HCT116 (cell line): ENCODE data around the gene ABHD16B. TPM values are rescaled to one million over a fixed set of nuclear protein-coding genes. Genes with fewer than 3 reads are reported as not detected.

Experiments
- ATAC-seq: fragments of 200-7000 bp; cut with Tn5 transposase; 2 replicates; pipeline ENCODE4 v1.9.1; 2020; ENCODE audit warnings: mild to moderate bottlenecking, moderate library complexity
- BruUV-seq: library from RNA; stranded (reverse); fragments of 400-500 nt; replicated peaks from 2 replicates; lab custom pipeline; 2021; lab: Mats Ljungman, UMichigan
- CTCF ChIA-PET: fragments of 300-600 bp; sonication (Branson Sonifier 250); formaldehyde crosslinking; loops from one replicate; lab custom pipeline; 2021; ENCODE audit warnings: antibody characterized with exemption; lab: Charles Lee
- POLR2A ChIA-PET: fragments of 300-600, 350-600 bp; sonication (Branson Sonifier 250); formaldehyde crosslinking; loops from one replicate; lab custom pipeline; 2021; ENCODE audit warnings: antibody characterized with exemption; lab: Charles Lee
- RAD21 ChIA-PET, 2 experiments: fragments of 300-600 bp; sonication (Branson Sonifier 250); formaldehyde crosslinking; loops; one replicate each; lab custom pipeline; 2023; ENCODE audit warnings: low total read pairs in 2 of 2; ENCODE audit not compliant: uncharacterized antibody in 2 of 2, unreplicated experiment in 2 of 2, low non-redundant PET in 1 of 2; lab: Charles Lee
- DNase-seq: peaks from one replicate; pipeline ENCODE4 v3.0.0-alpha.2; 2010; ENCODE audit warnings: low read depth, low spot score
- H2AFZ ChIP-seq: fragments of 200-600 bp; shearing (Covaris generic), sonication (generic); 2 replicates; pipeline ENCODE4 v1.6.1; 2017; ENCODE audit warnings: low read depth, mixed run types, mixed read lengths, antibody characterized with exemption, low read length; ENCODE audit not compliant: poor library complexity, severe bottlenecking
- H3K27ac ChIP-seq: 2 replicates; pipeline ENCODE4 v1.5.1; 2012; ENCODE audit warnings: low read depth, low read length
- H3K27me3 ChIP-seq: fragments of 200-600 bp; sonication (generic); 2 replicates; pipeline ENCODE4 v1.6.1; 2016; ENCODE audit warnings: mixed run types, low read length, mixed read lengths; ENCODE audit not compliant: insufficient read depth
- H3K36me3 ChIP-seq, 2 experiments: fragments of 200-500 bp in 1 of 2; fragments of 200-600 bp in 1 of 2; sonication (Bioruptor generic) in 1 of 2; sonication (generic) in 1 of 2; 2 replicates each; pipeline versions ENCODE4 v1.5.1 to v1.6.1; 2014 to 2016; ENCODE audit warnings: low read length in 2 of 2, inconsistent platforms in 1 of 2, mixed read lengths in 1 of 2, mixed run types in 1 of 2; ENCODE audit not compliant: insufficient read depth in 2 of 2, control insufficient read depth in 1 of 2
- H3K4me1 ChIP-seq, 2 experiments: fragments of 200-600 bp in 1 of 2; sonication (generic) in 1 of 2; 2 replicates each; pipeline versions ENCODE4 v1.5.1 to v1.6.1; 2012 to 2017; ENCODE audit warnings: low read length in 2 of 2, inconsistent platforms in 1 of 2, mild to moderate bottlenecking in 1 of 2, mixed read lengths in 1 of 2, mixed run types in 1 of 2, moderate library complexity in 1 of 2; ENCODE audit not compliant: insufficient read depth in 2 of 2, control insufficient read depth in 1 of 2
- H3K4me2 ChIP-seq: fragments of 200-600 bp; sonication (generic); 2 replicates; pipeline ENCODE4 v1.6.1; 2017; ENCODE audit warnings: mixed run types, low read length, mixed read lengths
- H3K4me3 ChIP-seq, 2 experiments: fragments of 200-600 bp in 1 of 2; sonication (generic) in 1 of 2; replicated peaks in 1 of 2; 2 replicates each; pipeline ENCODE4 v1.5.1; 2011 to 2016; ENCODE audit warnings: low read length in 2 of 2, control low read depth in 1 of 2, low read depth in 1 of 2, mild to moderate bottlenecking in 1 of 2, mixed read lengths in 1 of 2, mixed run types in 1 of 2
- H3K79me2 ChIP-seq: fragments of 200-600 bp; sonication (generic); 2 replicates; pipeline ENCODE4 v1.6.1; 2017; ENCODE audit warnings: mild to moderate bottlenecking, mixed run types, low read length, moderate library complexity, mixed read lengths; ENCODE audit not compliant: insufficient read depth
- H3K9ac ChIP-seq: fragments of 200-600 bp; sonication (generic); 2 replicates; pipeline ENCODE4 v1.6.1; 2016; ENCODE audit warnings: low read length, mixed read lengths
- H3K9me2 ChIP-seq: fragments of 200-600 bp; sonication (generic), shearing (Covaris generic); 2 replicates; pipeline ENCODE4 v1.6.1; 2017; ENCODE audit warnings: mixed run types, mild to moderate bottlenecking, moderate library complexity; ENCODE audit not compliant: insufficient read depth
- H3K9me3 ChIP-seq, 2 experiments: fragments of 200-500 bp in 1 of 2; fragments of 200-600 bp in 1 of 2; sonication (Bioruptor generic) in 1 of 2; sonication (generic) in 1 of 2; 2 replicates each; pipeline ENCODE4 v1.6.1; 2014 to 2017; ENCODE audit warnings: low read length in 2 of 2, mixed read lengths in 2 of 2, inconsistent platforms in 1 of 2, low read depth in 1 of 2, mild to moderate bottlenecking in 1 of 2, mixed run types in 1 of 2, moderate library complexity in 1 of 2; ENCODE audit not compliant: control insufficient read depth in 1 of 2, insufficient read depth in 1 of 2
- H4K20me1 ChIP-seq: fragments of 200-600 bp; sonication (generic), shearing (Covaris generic); 2 replicates; pipeline ENCODE4 v1.6.1; 2017; ENCODE audit warnings: mixed run types, mild to moderate bottlenecking, moderate library complexity; ENCODE audit not compliant: insufficient read depth
- CTCF ChIP-seq, 3 experiments: fragments of 200-600 bp in 1 of 3; sonication (generic) in 1 of 3; IDR thresholded peaks in 2 of 3; conservative IDR thresholded peaks in 1 of 3; 2 replicates each; pipeline ENCODE4 v1.5.1; 2012 to 2017; ENCODE audit warnings: low read depth in 2 of 3, low read length in 2 of 3, antibody characterized with exemption in 1 of 3, borderline replicate concordance in 1 of 3, control low read depth in 1 of 3, mild to moderate bottlenecking in 1 of 3, mixed read lengths in 1 of 3, mixed run types in 1 of 3, moderate library complexity in 1 of 3; ENCODE audit not compliant: insufficient read depth in 1 of 3
- SRF ChIP-seq: IDR thresholded peaks from 2 replicates; pipeline ENCODE4 v1.6.1; 2012; ENCODE audit warnings: low read depth
- ZFX ChIP-seq: fragments of 450-650 bp; IDR thresholded peaks from 2 replicates; pipeline ENCODE4 v1.6.1; 2017
- intact Hi-C: fragments of 100-400 bp; cut with micrococcal nuclease; formaldehyde crosslinking; loops from 2 replicates; pipeline ENCODE4 v1.10.0; 2022
- total RNA-seq: library from RNA; stranded (reverse); gene quantifications from one replicate; pipeline ENCODE4 v1.2.1, GENCODE V29; 2021; ENCODE audit not compliant: unreplicated experiment

Gene ABHD16B
- total RNA-seq, 1 experiment from 2014 or later = not detected

GRCh38 chr20:63894358-63895201, 33.3 kb downstream of the ABHD16B start, which contains the start of gene DNAJC5 (continued):
- TF ChIP-seq CTCF (IDR thresholded peaks at IDR 0.05 in 2 of 3, conservative IDR thresholded peaks at IDR 0.05 in 1 of 3; ENCODE audit: borderline replicate concordance in 1 of 3, insufficient read depth in 1 of 3, low read depth in 2 of 3, low read length in 2 of 3) = no peak

GRCh38 chr20:63895202-63895951, 34.1 kb downstream of the ABHD16B start:
- peak overlapping the region; percentile 74 to 86 for H3K4me3 ChIP-seq
- peak overlapping the region; percentile 62 for H3K27ac ChIP-seq
- H3K27me3 ChIP-seq = no peaks in the 10 kb centered on the region
- no peaks in the 10 kb centered on the region for H3K9me3 ChIP-seq
- no peaks in the 10 kb centered on the region for H3K9me2 ChIP-seq
- no peak overlapping the region for H2AFZ ChIP-seq
- H3K4me1 ChIP-seq = peaks cover 11 to 35% of the 10 kb centered on the region in 2 experiments; a peak in 3 of 4 replicates
- peak; percentile 3; the same call in 1 of the 2 replicates for ATAC-seq
- peak overlapping the region; percentile 84 for H3K9ac ChIP-seq
- intact Hi-C loops = no loop called here
- H3K79me2 ChIP-seq = peaks cover 56% of the 10 kb centered on the region
- TF ChIP-seq SRF (no peak), ZFX (peak; percentile 60; the same call in 1 of the 2 replicates)
- TF ChIP-seq, all 23 proteins: peak for 1
- Histone ChIP-seq H4K20me1 (peaks cover 14% of the 10 kb centered on the region; the same call in 1 of the 2 replicates), H3K36me3 (peaks cover 7 to 14% of the 10 kb centered on the region in 2 experiments; a peak in 2 of 4 replicates), H3K4me2 (peak overlapping the region; percentile 97)
- DNase-seq = no peak
- RAD21 ChIA-PET = no interaction called here
- no TSS peak for BruUV-seq
- CTCF ChIA-PET = no interaction called here
- POLR2A ChIA-PET = interaction anchor here (1.8 kb wide), 1 partner anchor 30 kb away, joined by 4 read pairs; the partner anchor contains the start of gene TPD52L2
